NCI-H2081 (cell line): Measurements from ENCODE around the gene PATJ.
A peak's percentile ranks its signal among the peaks of the same experiment; 100 is the strongest.
"Not testable (repeated sequence)": the region's sequence is repeated elsewhere in the genome, so short reads cannot be mapped to it uniquely, and the experiment has no call there.

Experiments used
- DNase-seq, 2 experiments: peaks; one replicate each; lab custom pipeline; 2025; lab: John Stamatoyannopoulos, UW

The PATJ gene

DNA sequence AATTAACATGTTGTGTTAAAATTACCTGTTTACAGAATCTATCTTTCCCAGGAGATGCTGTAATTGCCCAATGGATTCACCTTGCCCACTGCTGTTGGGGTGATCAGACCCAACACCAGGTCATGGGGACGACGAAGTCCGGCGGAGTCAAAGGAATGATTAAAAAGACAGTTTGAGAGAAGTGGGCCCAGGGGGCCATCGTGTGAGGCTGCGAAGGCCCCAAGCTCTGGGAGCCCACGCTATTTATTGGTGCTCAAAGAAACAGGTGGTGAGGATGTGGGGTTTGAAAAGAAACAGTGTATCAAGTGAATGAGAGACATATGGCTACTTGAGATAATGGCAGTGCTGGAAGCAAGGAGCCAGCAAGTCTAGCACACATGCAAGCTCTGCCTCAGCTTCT lies 436.1 kb downstream of the PATJ start:
- DNase-seq = no peak

DNA sequence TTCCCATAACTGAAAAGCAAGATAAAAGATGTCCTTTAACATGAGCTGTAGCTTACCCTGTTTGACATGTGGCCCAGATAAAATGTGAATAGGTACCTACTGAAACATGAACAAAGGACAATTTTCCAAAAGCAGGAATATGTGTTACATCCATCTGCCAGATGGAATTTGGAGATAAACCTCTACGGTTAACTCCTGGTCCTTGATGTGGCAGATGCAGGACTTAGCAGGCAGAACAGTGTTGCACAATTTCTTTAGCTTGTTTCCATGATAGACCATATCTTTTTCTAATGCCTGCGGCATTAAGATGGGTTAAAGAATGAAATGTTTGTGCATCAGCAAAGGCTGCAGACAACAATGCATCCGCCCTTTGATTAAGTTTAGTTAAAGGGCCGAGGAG lies 437.8 kb downstream of the PATJ start:
- not testable (repeated sequence) for DNase-seq

- DNase-seq = no peak
Observed at GRCh38 chr1:62180639-62181038, 438.4 kb downstream of the PATJ start.

DNA sequence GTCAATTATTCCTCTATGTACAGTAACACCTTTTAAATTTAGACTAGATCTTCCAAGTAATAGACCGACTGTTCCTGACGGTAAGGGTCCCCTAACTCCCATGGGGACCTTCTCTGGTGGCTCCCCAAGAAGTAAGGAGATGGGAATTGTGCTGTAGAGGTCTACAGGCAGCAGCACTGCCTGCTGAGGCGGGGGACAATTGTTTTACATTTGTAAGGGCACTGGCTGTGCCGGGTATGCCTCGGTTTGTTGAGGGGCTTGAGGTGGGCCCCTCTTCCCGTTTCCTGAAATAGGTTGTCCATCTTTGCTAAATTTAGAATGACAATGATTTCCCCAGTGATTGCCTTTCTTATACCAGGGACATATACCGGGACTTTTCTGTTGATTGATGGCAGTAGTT lies 439.3 kb downstream of the PATJ start:
- no peak for DNase-seq

DNA sequence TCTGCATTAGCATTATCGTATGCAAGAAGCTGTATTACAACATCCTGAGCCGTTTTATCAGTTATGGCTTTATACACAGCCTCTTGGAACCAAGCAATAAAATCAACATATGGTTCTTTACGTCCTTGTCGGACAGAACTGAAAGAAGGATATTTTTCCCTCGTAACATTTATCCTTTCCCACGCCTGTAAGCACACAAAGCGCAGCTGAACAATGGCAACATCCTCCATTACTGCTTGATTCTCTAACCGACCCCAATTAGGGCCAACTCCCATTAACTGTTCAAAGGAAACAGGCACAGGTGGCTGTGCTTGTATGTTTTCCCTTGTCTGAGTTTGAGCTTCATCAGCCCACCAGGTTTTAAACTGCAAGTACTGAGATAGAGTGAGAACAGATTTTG lies 439.9 kb downstream of the PATJ start:
- DNase-seq = peak in 1 of 2 experiments; percentile 33

DNA sequence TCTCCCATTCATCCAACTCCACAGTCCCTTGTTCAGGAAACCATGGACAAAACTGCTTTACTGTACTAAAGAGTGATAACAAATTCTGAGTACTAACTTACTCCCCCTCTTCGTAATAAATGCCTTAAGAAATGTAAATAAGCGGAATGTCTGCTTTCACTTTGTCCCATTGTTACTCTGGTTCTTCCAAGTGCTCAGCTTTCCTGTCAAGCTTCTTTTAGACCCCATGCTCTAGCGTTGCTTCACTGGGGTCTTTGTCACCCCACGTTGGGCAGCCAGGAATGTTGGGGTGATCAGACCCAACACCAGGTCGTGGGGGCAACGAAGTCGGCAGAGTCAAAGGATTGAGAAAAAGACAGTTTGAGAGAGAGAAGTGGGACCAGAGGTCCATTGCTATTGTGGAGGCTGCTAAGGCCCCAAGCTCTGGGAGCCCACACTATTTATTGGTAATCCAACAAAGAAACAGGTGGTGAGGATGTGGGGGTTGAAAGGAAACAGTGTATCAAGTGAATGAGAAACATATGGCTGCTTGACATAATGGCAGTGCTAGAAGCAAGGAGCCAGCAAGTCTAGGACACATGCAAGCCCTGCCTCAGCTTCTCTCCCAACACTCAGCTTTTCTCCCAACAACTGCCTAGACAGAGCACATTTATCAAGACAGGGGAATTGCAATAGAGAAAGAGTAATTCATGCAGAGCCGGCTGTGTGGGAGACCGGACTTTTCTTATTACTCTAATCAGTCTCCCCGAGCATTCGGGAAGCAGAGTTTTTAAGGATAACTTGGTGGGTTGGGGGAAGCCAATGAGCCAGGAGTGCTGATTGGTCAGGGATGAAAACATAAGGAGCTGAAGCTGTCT lies 441.1 kb downstream of the PATJ start:
- not testable (repeated sequence) for DNase-seq

- no peak for DNase-seq
Observed at GRCh38 chr1:62184336-62184735, 442.1 kb downstream of the PATJ start.

DNA sequence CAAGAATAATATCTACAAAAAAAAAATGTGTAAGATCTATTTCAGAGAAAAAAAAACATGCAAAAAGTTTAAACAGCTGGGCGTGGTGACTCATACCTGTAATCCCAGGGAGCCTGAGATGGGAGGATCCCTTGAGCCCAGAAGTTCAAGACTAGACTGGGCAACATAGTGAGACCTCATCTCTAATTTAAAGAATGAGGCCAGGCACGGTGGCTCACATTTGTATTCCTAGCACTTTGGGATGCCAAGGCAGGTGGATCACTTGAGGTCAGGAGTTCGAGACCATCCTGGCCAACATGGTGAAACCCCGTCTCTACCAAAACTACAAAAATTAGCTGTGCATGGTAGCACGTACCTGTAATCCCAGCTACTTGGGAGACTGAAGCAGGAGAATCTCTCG lies 443.0 kb downstream of the PATJ start:
- DNase-seq = not testable (repeated sequence)

DNA sequence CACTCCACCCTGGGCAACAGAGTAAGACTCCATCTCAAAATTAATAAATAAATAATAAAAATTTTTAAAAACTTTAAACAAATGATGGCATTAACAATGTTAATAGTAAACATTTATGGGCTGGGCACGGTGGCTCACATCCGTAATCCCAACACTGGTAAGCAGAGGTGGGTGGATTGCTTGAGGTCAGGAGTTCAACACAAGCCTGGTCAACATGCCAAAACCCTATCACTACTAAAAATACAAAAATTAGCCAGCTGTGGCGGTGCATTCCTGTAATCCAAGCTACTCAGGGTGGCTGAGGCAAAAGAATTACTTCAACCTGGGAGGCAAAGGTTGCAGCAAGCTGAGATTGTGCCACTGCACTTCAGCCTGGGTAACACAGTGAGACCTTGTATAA lies 443.4 kb downstream of the PATJ start:
- no peak for DNase-seq

- no peak for DNase-seq
Observed at GRCh38 chr1:62187548-62187947, 445.3 kb downstream of the PATJ start.

- no peak for DNase-seq
Observed at GRCh38 chr1:62188111-62188510, 445.8 kb downstream of the PATJ start.

DNA sequence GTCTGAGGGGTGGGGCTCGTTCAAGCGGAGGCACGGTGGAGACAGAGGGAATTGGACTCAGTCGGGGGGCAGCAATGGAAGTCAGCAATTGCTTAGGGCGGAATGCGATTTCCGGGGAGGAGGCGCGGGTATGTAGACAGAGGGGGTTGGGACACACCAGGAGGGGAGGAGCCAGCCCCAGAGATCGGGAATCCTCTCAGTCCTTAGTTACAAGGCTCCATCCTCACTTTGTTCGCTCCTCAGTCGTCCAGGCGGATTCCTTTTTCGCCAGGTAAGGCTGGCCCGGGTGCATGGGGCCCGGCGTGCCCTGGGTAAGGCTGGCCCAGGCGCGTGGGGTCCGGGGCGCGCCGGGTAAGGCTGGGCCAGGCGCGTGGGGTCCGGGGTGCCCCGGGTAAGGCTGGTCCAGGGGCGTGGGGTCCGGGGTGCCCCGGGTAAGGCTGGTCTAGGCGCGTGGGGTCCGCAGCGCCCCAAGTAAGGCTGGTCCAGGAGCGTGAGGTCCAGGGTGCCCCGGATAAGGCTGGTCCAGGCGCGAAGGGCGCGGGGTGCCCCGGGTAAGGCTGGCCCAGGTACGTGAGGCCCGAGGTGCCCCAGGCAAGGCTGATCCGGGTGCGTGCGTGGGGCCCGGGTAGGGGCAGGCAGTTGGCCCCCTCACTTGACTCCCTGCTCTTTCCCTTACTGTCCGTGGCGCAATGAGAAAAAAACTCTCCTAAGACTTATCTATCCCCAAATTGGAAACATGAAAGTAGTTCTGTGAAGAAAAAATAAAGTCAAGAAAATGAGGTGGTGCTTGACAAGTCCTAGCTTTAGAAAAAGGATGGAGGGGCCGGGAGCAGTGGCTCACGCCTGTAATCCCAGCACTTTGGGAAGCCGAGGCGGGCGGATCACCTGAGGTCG lies 452.6 kb downstream of the PATJ start, which contains the start of gene L1TD1:
L1TD1 (plus strand) TSS at position 199 of the 894 bp plus-strand sequence. CDS start 11,780 bp downstream, outside the sequence.
- no peak for DNase-seq

DNA sequence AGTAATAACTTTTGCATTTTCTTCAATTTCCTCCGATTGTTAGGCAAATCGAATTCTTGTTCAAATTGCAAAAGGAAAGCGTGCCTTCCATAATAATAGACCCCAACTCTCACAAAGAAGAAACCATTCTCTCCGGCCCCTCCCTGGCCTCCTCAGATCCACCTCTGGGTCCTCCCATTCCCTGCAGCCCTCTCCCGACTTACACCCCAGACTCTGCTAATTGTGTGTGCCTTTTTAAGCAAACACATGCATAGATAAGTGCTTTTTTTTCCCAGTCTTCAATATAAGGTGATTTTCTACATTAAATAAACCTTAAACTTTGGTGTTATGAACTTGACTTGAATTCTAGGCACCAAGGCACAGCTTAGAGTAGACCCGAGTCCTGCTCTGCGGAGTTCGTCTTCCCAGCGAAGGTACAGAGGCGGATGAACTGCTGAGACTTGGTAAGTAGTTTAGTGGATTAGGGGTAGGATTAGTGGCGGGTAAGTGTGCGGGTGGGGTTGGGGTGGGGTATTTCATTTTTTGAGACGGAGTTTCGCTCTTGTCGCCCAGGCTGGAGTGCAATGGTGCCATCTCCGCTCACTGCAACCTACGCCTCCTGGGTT lies 453.9 kb downstream of the PATJ start:
- no peak for DNase-seq

DNA sequence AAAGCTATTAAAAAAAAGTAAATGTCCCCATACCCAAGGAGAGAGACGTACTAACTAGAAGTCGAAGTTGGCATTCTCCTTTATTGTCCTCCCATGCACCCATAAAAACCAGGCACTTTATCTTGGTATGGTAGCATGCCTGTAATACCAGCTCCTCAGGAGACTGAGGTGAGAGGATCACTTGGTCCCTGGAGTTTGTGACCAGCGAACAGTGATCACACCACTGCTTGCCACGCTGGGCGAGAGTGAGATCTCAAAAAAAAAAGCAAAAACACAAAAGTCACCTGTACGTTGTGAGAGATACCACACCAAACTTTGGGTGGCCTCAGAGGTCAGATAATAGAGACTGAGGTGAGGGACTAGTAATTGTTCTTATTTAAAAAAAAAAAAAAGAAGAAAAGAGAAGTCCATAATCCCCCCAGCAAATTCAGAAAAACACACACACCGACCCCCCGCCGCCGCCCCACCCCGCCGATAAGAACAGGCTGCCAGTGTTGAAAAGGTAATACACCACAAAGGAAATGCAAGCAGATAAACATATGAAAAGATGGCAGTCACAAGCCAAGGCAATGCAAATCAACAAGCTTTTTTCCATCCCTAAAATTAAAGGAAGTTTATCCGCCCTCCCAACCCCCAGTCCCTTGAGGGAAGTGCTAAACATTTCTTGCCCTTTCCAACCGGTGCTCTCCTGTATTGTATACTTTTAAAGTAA lies 455.9 kb downstream of the PATJ start:
- no peak for DNase-seq

DNA sequence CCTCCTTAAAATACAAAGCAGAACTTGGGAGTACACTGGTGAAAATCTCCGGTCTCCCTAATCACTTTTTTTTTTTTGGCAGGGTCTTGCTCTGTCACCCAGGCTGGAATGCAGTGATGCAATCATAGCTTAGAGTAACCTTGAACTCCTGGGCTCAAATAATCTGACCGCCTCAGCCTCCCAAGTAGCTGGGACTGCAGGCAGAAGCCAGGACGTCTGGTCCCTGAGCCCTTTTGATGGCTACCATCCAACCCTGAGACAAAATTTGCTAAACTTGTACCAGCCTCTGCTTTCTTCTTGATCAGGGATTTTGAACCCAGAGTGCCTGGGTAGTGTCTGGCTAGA lies 456.5 kb downstream of the PATJ start:
- DNase-seq = no peak

GRCh38 chr1:62207187-62207586 lies 464.9 kb downstream of the PATJ start:
- no peak for DNase-seq

- DNase-seq = no peak
Observed at GRCh38 chr1:62208087-62208486, 465.8 kb downstream of the PATJ start.

GRCh38 chr1:62208970-62209369 lies 466.7 kb downstream of the PATJ start:
- no peak for DNase-seq

DNA sequence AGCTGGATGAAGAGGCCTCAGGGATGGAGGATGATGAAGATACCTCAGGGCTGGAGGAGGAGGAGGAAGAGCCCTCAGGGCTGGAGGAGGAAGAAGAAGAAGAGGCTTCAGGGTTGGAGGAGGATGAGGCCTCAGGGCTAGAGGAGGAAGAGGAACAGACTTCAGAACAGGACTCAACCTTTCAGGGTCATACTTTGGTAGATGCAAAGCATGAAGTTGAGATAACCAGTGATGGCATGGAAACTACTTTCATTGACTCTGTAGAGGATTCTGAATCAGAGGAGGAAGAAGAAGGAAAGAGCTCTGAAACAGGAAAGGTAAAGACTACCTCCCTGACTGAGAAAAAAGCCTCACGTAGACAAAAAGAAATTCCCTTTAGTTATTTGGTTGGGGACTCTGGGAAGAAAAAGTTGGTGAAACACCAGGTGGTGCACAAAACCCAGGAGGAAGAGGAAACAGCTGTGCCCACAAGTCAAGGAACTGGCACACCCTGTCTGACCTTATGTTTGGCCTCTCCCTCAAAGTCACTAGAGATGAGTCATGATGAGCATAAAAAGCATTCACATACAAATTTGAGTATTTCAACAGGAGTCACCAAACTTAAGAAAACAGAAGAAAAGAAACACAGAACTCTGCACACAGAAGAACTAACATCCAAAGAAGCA lies 467.8 kb downstream of the PATJ start:
- DNase-seq = no peak

DNA sequence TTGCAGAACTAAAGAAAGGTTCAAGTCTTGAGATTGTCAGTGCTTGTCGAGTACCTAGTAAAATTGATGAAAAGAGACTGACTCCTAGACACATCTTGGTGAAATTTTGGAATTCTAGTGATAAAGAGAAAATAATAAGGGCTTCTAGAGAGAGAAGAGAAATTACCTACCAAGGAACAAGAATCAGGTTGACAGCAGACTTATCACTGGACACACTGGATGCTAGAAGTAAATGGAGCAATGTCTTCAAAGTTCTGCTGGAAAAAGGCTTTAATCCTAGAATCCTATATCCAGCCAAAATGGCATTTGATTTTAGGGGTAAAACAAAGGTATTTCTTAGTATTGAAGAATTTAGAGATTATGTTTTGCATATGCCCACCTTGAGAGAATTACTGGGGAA lies 468.7 kb downstream of the PATJ start:
- no peak for DNase-seq

DNA sequence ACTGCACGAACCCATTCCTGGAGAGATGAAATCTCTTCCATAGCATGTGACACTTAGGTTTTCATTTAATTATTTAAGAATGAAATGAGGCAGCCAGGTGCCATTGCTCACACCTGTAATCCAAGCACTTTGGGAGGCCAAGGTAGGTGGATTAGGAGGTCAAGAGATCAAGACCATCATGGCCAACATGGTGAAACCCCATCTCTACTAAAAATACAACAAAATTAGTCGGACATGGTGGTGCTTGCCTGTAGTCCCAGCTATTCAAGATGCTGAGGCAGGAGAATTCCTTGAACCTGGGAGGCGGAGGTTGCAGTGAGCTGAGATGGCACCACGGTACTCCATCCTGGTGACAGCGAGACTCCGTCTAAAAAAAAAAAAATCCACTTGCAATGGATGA lies 470.1 kb downstream of the PATJ start:
- no peak for DNase-seq
